ENCODE data around the gene NR5A2.

The NR5A2 gene

GRCh38 chr1:200205216-200205995 lies 177.9 kb downstream of the NR5A2 start:
- no peak for TF ChIP-seq CTCF (conservative IDR thresholded peaks at IDR 0.05)
- H3K27ac ChIP-seq, result no peak overlapping the region

- H3K27ac ChIP-seq, result no peak overlapping the region
- no peak for TF ChIP-seq CTCF (conservative IDR thresholded peaks at IDR 0.05)
These were observed 178.8 kb downstream of the NR5A2 start for GRCh38 chr1:200206340-200206739.

- no peak overlapping the region for H3K27ac ChIP-seq
- TF ChIP-seq CTCF (conservative IDR thresholded peaks at IDR 0.05), result no peak
These were observed 179.3 kb downstream of the NR5A2 start for GRCh38 chr1:200206761-200207160.

GRCh38 chr1:200207711-200208126 lies 180.2 kb downstream of the NR5A2 start:
- TF ChIP-seq CTCF (conservative IDR thresholded peaks at IDR 0.05), result no peak
- no peak overlapping the region for H3K27ac ChIP-seq

GRCh38 chr1:200211157-200211556 lies 183.6 kb downstream of the NR5A2 start:
- no peak overlapping the region for H3K27ac ChIP-seq
- no peak for TF ChIP-seq CTCF (conservative IDR thresholded peaks at IDR 0.05)

- TF ChIP-seq CTCF (conservative IDR thresholded peaks at IDR 0.05), result no peak
- no peak overlapping the region for H3K27ac ChIP-seq
These were observed 185.9 kb downstream of the NR5A2 start for GRCh38 chr1:200213392-200213791.

GRCh38 chr1:200213921-200214320 lies 186.4 kb downstream of the NR5A2 start:
- no peak overlapping the region for H3K27ac ChIP-seq
- TF ChIP-seq CTCF (conservative IDR thresholded peaks at IDR 0.05), result no peak
